Hematopoietic multipotent progenitor cell treated with erythropoietin and hydrocortisone succinate and interleukin-3 and kit ligand, for 15 days (in vitro differentiated cells): ENCODE measurements around the gene SUGCT.
"Not testable (repeated sequence)": the region's sequence is repeated elsewhere in the genome, so short reads cannot be mapped to it uniquely, and the experiment has no call there.

Source experiments
- DNase-seq: peaks from one replicate; pipeline ENCODE4 v3.0.0-alpha.2; 2015; ENCODE audit warnings: low spot score

SUGCT gene

GRCh38 chr7:40405991-40406390 is 271.2 kb downstream of the SUGCT start:
- DNase-seq = no peak

- no peak for DNase-seq
Observed at GRCh38 chr7:40412323-40412722, 277.5 kb downstream of the SUGCT start.

GRCh38 chr7:40414704-40415103 is 279.9 kb downstream of the SUGCT start:
- not testable (repeated sequence) for DNase-seq

GRCh38 chr7:40418448-40418847 is 283.6 kb downstream of the SUGCT start:
- DNase-seq = no peak

GRCh38 chr7:40418983-40419382 is 284.2 kb downstream of the SUGCT start:
- DNase-seq = no peak

- no peak for DNase-seq
Observed at GRCh38 chr7:40419806-40420205, 285.0 kb downstream of the SUGCT start.

GRCh38 chr7:40421433-40421832 is 286.6 kb downstream of the SUGCT start:
- no peak for DNase-seq

- no peak for DNase-seq
Observed at GRCh38 chr7:40425696-40426095, 290.9 kb downstream of the SUGCT start.

- no peak for DNase-seq
Observed at GRCh38 chr7:40428421-40428820, 293.6 kb downstream of the SUGCT start.

GRCh38 chr7:40429826-40430225 is 295.0 kb downstream of the SUGCT start:
- no peak for DNase-seq

GRCh38 chr7:40432046-40432445 is 297.2 kb downstream of the SUGCT start:
- DNase-seq = no peak

- no peak for DNase-seq
Observed at GRCh38 chr7:40436710-40437109, 301.9 kb downstream of the SUGCT start.

GRCh38 chr7:40437498-40437897 is 302.7 kb downstream of the SUGCT start:
- DNase-seq = no peak

GRCh38 chr7:40437936-40438634 is 303.3 kb downstream of the SUGCT start:
- DNase-seq = no peak

GRCh38 chr7:40439686-40440085 is 304.9 kb downstream of the SUGCT start:
- no peak for DNase-seq

GRCh38 chr7:40447345-40447744 is 312.5 kb downstream of the SUGCT start:
- DNase-seq = no peak

- DNase-seq = no peak
Observed at GRCh38 chr7:40455485-40455884, 320.7 kb downstream of the SUGCT start.

GRCh38 chr7:40457776-40458480 is 323.1 kb downstream of the SUGCT start:
- DNase-seq = no peak

- DNase-seq = no peak
Observed at GRCh38 chr7:40463446-40463845, 328.6 kb downstream of the SUGCT start.

- DNase-seq = no peak
Observed at GRCh38 chr7:40468891-40469864, 334.4 kb downstream of the SUGCT start.

- no peak for DNase-seq
Observed at GRCh38 chr7:40470091-40470592, 335.3 kb downstream of the SUGCT start.

- DNase-seq = no peak
Observed at GRCh38 chr7:40470817-40471216, 336.0 kb downstream of the SUGCT start.
